HL-60 (cell line): ENCODE measurements around the gene GATM.

ENCODE experiments used
- GABPA ChIP-seq: IDR thresholded peaks from 2 replicates; pipeline ENCODE4 v1.6.1; 2012; ENCODE audit warnings: low read depth
- POLR2AphosphoS5 ChIP-seq: IDR thresholded peaks from 2 replicates; pipeline ENCODE4 v1.6.1; 2012; ENCODE audit warnings: low read depth
- REST ChIP-seq: IDR thresholded peaks from 2 replicates; pipeline ENCODE4 v1.6.1; 2012; ENCODE audit warnings: low read depth; ENCODE audit not compliant: insufficient replicate concordance
- SPI1 ChIP-seq: IDR thresholded peaks from 2 replicates; pipeline ENCODE4 v1.6.1; 2012; ENCODE audit warnings: low read depth, mild to moderate bottlenecking, borderline replicate concordance
- TF ChIP-seq, protein P1 (sequence below): IDR thresholded peaks from one replicate; pipeline ENCODE4 v1.5.1; 2011; ENCODE audit warnings: low read length, control low read depth, inconsistent platforms; ENCODE audit not compliant: insufficient read depth

GRCh38 chr15:45331972-45332371, 46.4 kb downstream of the GATM start:
- TF ChIP-seq, protein P1, sequence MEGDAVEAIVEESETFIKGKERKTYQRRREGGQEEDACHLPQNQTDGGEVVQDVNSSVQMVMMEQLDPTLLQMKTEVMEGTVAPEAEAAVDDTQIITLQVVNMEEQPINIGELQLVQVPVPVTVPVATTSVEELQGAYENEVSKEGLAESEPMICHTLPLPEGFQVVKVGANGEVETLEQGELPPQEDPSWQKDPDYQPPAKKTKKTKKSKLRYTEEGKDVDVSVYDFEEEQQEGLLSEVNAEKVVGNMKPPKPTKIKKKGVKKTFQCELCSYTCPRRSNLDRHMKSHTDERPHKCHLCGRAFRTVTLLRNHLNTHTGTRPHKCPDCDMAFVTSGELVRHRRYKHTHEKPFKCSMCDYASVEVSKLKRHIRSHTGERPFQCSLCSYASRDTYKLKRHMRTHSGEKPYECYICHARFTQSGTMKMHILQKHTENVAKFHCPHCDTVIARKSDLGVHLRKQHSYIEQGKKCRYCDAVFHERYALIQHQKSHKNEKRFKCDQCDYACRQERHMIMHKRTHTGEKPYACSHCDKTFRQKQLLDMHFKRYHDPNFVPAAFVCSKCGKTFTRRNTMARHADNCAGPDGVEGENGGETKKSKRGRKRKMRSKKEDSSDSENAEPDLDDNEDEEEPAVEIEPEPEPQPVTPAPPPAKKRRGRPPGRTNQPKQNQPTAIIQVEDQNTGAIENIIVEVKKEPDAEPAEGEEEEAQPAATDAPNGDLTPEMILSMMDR: no peak
- no peak for TF ChIP-seq POLR2AphosphoS5
- TF ChIP-seq GABPA: no peak
- no peak for TF ChIP-seq SPI1
- no peak for TF ChIP-seq REST
